Muscle layer of duodenum (tissue), 2 donors: ENCODE results near the gene FOXJ2.
A peak's percentile ranks its signal among the peaks of the same experiment; 100 is the strongest.
"Not testable (repeated sequence)": the region's sequence is repeated elsewhere in the genome, so short reads cannot be mapped to it uniquely, and the experiment has no call there.

ENCODE experiments used
- H3K27ac ChIP-seq: one replicate; pipeline ENCODE4 v1.7.0; 2013; ENCODE audit warnings: mild to moderate bottlenecking, low read length
- H3K27me3 ChIP-seq: one replicate; pipeline ENCODE4 v1.7.0; 2013; ENCODE audit warnings: low read depth, mild to moderate bottlenecking, control low read depth, low read length
- H3K36me3 ChIP-seq, 2 donors: one replicate each; pipeline ENCODE4 v1.7.0; 2013; ENCODE audit warnings: low read length in 2 of 2, control low read depth in 1 of 2, mild to moderate bottlenecking in 1 of 2; ENCODE audit not compliant: insufficient read depth in 2 of 2, control insufficient read depth in 1 of 2
- H3K4me1 ChIP-seq, 2 donors: one replicate each; pipeline ENCODE4 v1.7.0; 2013; ENCODE audit warnings: low read length in 2 of 2, mild to moderate bottlenecking in 2 of 2, control low read depth in 1 of 2, moderate library complexity in 1 of 2; ENCODE audit not compliant: insufficient read depth in 2 of 2, control insufficient read depth in 1 of 2
- H3K4me3 ChIP-seq, 2 donors: one replicate each; pipeline ENCODE4 v1.7.0; 2013; ENCODE audit warnings: low read length in 2 of 2, low read depth in 1 of 2, mild to moderate bottlenecking in 1 of 2
- H3K9me3 ChIP-seq, 2 donors: one replicate each; pipeline ENCODE4 v1.7.0; 2013; ENCODE audit warnings: low read length in 2 of 2, control low read depth in 1 of 2, mild to moderate bottlenecking in 1 of 2; ENCODE audit not compliant: control insufficient read depth in 1 of 2
- donor health status: healthy.

Gene FOXJ2

DNA sequence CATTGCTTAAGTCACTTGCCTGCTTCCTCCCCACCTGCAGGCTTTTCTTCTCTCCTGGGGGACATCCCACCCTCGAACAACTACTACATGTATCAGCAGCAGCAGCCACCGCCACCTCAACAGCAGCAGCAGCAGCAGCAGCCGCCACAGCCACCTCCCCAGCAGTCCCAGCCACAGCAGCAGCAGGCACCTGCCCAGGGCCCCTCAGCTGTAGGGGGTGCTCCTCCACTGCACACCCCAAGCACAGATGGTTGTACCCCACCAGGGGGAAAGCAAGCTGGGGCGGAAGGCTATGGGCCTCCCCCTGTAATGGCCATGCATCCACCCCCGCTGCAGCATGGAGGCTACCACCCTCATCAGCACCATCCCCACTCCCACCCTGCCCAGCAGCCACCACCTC, 15.3 kb downstream of the FOXJ2 start:
- no peaks in the 10 kb centered on the region for H3K27me3 ChIP-seq
- no peak overlapping the region for H3K4me3 ChIP-seq
- peaks cover 39 to 82% of the 10 kb centered on the region in 2 donors for H3K36me3 ChIP-seq
- no peaks in the 10 kb centered on the region for H3K9me3 ChIP-seq
- no peaks in the 10 kb centered on the region for H3K4me1 ChIP-seq
- H3K27ac ChIP-seq = no peak overlapping the region

GRCh38 chr12:8048906-8049305, 16.4 kb downstream of the FOXJ2 start:
- Histone ChIP-seq H3K27ac (no peak overlapping the region), H3K36me3 (peaks cover 41 to 84% of the 10 kb centered on the region in 2 donors), H3K4me1 (no peaks in the 10 kb centered on the region), H3K4me3 (no peak overlapping the region), H3K9me3 (no peaks in the 10 kb centered on the region), H3K27me3 (no peaks in the 10 kb centered on the region)

- no peak overlapping the region for H3K4me3 ChIP-seq
- peaks cover 47 to 83% of the 10 kb centered on the region in 2 donors for H3K36me3 ChIP-seq
- H3K4me1 ChIP-seq = no peaks in the 10 kb centered on the region
- no peaks in the 10 kb centered on the region for H3K9me3 ChIP-seq
- no peaks in the 10 kb centered on the region for H3K27me3 ChIP-seq
- no peak overlapping the region for H3K27ac ChIP-seq
These were observed 18.2 kb downstream of the FOXJ2 start for GRCh38 chr12:8050600-8051250.

GRCh38 chr12:8052679-8053078, 20.2 kb downstream of the FOXJ2 start:
- no peaks in the 10 kb centered on the region for H3K9me3 ChIP-seq
- no peak overlapping the region for H3K4me3 ChIP-seq
- no peaks in the 10 kb centered on the region for H3K27me3 ChIP-seq
- peaks cover 47 to 77% of the 10 kb centered on the region in 2 donors for H3K36me3 ChIP-seq
- no peak overlapping the region for H3K27ac ChIP-seq
- H3K4me1 ChIP-seq = no peaks in the 10 kb centered on the region

- Histone ChIP-seq H3K9me3 (no peaks in the 10 kb centered on the region), H3K27me3 (no peaks in the 10 kb centered on the region), H3K4me1 (no peaks in the 10 kb centered on the region), H3K27ac (no peak overlapping the region), H3K4me3 (no peak overlapping the region), H3K36me3 (peaks cover 27 to 55% of the 10 kb centered on the region in 2 donors)
These were observed 22.3 kb downstream of the FOXJ2 start for GRCh38 chr12:8054816-8055215.

DNA sequence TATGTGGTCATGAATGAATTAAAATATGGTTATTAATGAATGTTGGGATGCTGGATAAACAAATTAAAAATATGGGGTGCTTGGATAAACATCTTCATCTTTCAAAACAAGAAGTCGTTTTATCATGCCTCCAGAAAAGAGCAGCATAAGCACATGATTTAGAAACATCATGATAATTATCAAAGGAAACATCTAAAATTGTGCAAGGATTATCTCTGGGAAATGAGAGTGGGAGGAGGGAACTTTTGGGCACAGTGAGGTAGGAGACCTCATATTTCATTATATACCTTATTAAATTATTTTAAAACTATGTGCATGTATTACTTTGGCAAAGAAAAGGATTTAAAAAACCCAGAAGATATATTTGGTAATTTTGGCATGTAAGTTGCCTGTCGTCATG, 24.8 kb downstream of the FOXJ2 start:
- Histone ChIP-seq H3K4me1 (no peaks in the 10 kb centered on the region), H3K36me3 (peaks cover 23 to 33% of the 10 kb centered on the region in 2 donors), H3K4me3 (no peak overlapping the region), H3K27me3 (no peaks in the 10 kb centered on the region), H3K9me3 (no peaks in the 10 kb centered on the region), H3K27ac (no peak overlapping the region)

- Histone ChIP-seq H3K9me3 (no peaks in the 10 kb centered on the region), H3K27ac (no peak overlapping the region), H3K4me1 (no peaks in the 10 kb centered on the region), H3K27me3 (no peaks in the 10 kb centered on the region), H3K4me3 (no peak overlapping the region), H3K36me3 (peaks cover 23 to 28% of the 10 kb centered on the region in 2 donors)
These were observed 25.3 kb downstream of the FOXJ2 start for GRCh38 chr12:8057839-8058238.

- no peaks in the 10 kb centered on the region for H3K4me1 ChIP-seq
- no peaks in the 10 kb centered on the region for H3K27me3 ChIP-seq
- H3K9me3 ChIP-seq = no peaks in the 10 kb centered on the region
- H3K36me3 ChIP-seq = peaks cover 18 to 22% of the 10 kb centered on the region in 2 donors
- no peak overlapping the region for H3K27ac ChIP-seq
- no peak overlapping the region for H3K4me3 ChIP-seq
These were observed 26.0 kb downstream of the FOXJ2 start for GRCh38 chr12:8058506-8058905.

- Histone ChIP-seq H3K27ac (no peak overlapping the region), H3K4me3 (no peak overlapping the region), H3K36me3 (no peaks in the 10 kb centered on the region), H3K9me3 (no peaks in the 10 kb centered on the region), H3K4me1 (no peaks in the 10 kb centered on the region), H3K27me3 (no peaks in the 10 kb centered on the region)
These were observed 31.6 kb downstream of the FOXJ2 start for GRCh38 chr12:8064131-8064530.

DNA sequence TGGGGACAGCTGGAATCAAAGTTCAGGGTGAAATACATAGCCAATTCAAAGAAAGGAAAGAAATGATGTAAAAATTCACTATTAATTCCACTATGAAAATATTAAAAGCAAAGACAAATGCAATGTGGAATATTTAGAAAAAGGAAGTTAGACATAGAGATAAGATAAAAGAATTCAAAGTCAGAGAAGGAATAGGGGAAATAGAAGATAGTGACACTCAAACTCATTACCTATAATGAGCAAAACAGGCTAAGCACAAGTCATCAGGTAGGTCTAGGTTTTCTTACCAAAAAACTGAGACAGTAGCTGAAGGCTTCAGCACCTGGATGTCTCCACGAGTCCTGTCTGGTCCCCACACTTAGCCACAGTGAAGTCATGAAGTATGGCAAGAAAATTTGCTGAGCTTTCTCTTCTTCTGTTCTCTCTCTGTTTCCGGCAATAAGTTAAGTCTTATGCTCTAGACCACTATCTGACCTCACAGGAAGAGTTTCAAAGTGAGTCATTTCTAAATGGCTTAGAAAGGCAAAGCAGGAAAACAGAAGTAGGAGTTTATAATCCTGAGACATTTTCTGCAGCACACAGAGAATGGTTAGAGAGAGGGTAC, 33.6 kb downstream of the FOXJ2 start, which contains the start of gene C3AR1:
Gene C3AR1, minus strand, starts transcription at position 369 of the 604 bp plus-strand sequence. CDS start 6,174 bp downstream, outside the sequence.
- no peaks in the 10 kb centered on the region for H3K4me1 ChIP-seq
- H3K4me3 ChIP-seq = peak within 1 kb of the TSS in 1 of 2 donors; percentile 14
- H3K27ac ChIP-seq = peak within 1 kb of the TSS; percentile 67
- H3K36me3 ChIP-seq = no peaks in the 10 kb centered on the region
- no peaks in the 10 kb centered on the region for H3K27me3 ChIP-seq
- H3K9me3 ChIP-seq = no peaks in the 10 kb centered on the region

DNA sequence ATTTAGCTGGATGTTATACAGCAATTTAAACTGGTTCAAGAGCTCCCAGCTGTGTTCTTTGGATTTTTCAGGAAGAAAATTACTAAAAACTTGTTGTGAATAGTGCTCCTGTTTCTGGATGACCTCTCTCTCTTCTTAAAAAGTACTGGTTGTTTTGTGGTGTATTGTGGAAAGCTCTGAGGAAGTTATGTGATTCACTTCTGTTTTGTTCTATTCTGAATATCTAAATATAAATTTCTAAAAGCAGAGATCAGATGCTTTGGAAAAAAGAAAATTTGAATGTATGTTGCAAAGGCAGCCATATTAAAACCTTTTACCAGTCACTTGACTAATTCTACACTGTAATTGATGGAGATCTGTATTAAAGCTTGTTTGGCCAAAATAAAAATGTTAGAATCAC, 37.1 kb downstream of the FOXJ2 start:
- Histone ChIP-seq H3K4me3 (no peak overlapping the region), H3K9me3 (no peaks in the 10 kb centered on the region), H3K36me3 (no peaks in the 10 kb centered on the region), H3K27ac (no peak overlapping the region), H3K4me1 (no peaks in the 10 kb centered on the region), H3K27me3 (no peaks in the 10 kb centered on the region)

GRCh38 chr12:8071820-8072219, 39.3 kb downstream of the FOXJ2 start:
- H3K27ac ChIP-seq, H3K9me3 ChIP-seq, H3K27me3 ChIP-seq, H3K4me1 ChIP-seq, H3K36me3 ChIP-seq, H3K4me3 ChIP-seq: not testable (repeated sequence)
